Hematopoietic multipotent progenitor cell treated with erythropoietin and hydrocortisone succinate and interleukin-3 and kit ligand, for 4 days (in vitro differentiated cells): ENCODE measurements around the gene SAMM50.
A peak's percentile ranks its signal among the peaks of the same experiment; 100 is the strongest.

Experiments used
- DNase-seq: peaks from one replicate; pipeline ENCODE4 v3.0.0-alpha.2; 2015

SAMM50 gene

GRCh38 chr22:43946384-43946667 is 8.9 kb upstream of the SAMM50 start:
- peak; percentile 62 for DNase-seq

GRCh38 chr22:43948836-43949406 is 6.3 kb upstream of the SAMM50 start:
- no peak for DNase-seq

- DNase-seq = no peak
These were observed 3.9 kb upstream of the SAMM50 start for GRCh38 chr22:43951391-43951790.

- DNase-seq = no peak
These were observed 3.3 kb upstream of the SAMM50 start for GRCh38 chr22:43951966-43952365.

- DNase-seq = peak; percentile 64
These were observed 1.1 kb upstream of the SAMM50 start for GRCh38 chr22:43953988-43954785.

GRCh38 chr22:43955883-43956782 is 891 bp downstream of the SAMM50 start:
- DNase-seq = peak; percentile 69

- no peak for DNase-seq
These were observed 1.7 kb downstream of the SAMM50 start for GRCh38 chr22:43956805-43957463.

GRCh38 chr22:43957871-43958270 is 2.6 kb downstream of the SAMM50 start:
- no peak for DNase-seq

GRCh38 chr22:43964314-43964857 is 9.1 kb downstream of the SAMM50 start:
- DNase-seq = no peak

GRCh38 chr22:43967069-43967468 is 11.8 kb downstream of the SAMM50 start:
- DNase-seq = no peak

GRCh38 chr22:43968614-43969013 is 13.4 kb downstream of the SAMM50 start:
- DNase-seq = no peak

- DNase-seq = peak; percentile 87
These were observed 14.0 kb downstream of the SAMM50 start for GRCh38 chr22:43969021-43969878.

GRCh38 chr22:43969989-43970755 is 14.9 kb downstream of the SAMM50 start:
- peak; percentile 59 for DNase-seq

- DNase-seq = no peak
These were observed 15.9 kb downstream of the SAMM50 start for GRCh38 chr22:43971112-43971511.

- DNase-seq = no peak
These were observed 17.8 kb downstream of the SAMM50 start for GRCh38 chr22:43972931-43973462.

- DNase-seq = no peak
These were observed 18.8 kb downstream of the SAMM50 start for GRCh38 chr22:43974028-43974545.

- no peak for DNase-seq
These were observed 19.8 kb downstream of the SAMM50 start for GRCh38 chr22:43975041-43975440.

GRCh38 chr22:43976861-43977795 is 21.9 kb downstream of the SAMM50 start:
- no peak for DNase-seq

- DNase-seq = no peak
These were observed 23.3 kb downstream of the SAMM50 start for GRCh38 chr22:43978558-43978957.
